ENCODE data around the gene HYI. TPM values are rescaled to one million over a fixed set of nuclear protein-coding genes. Genes with fewer than 3 reads are reported as not detected.

The HYI gene
- total and polyA plus RNA-seq, 4 donors = 26.9 to 34.9 (median 29.8) TPM

DNA sequence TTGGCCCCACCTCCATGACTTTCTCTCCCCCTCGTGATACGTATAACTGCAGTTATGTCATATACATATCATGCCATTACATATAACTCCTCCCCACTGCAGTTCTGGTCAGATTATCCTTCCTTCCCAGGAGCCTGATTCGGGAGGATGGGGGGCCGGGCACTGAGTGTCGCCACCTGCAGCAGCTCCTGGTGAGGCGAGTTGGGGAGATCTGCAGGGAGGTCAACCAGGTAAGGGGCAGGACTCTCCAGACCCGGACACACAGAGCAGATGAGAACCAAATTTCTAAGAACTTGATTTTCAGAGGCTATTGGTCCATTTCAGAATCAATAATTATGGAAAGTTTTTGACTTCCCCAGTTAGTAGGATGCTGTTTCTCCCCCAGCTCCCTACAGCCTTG lies 19.5 kb downstream of the HYI start:
- H3K27me3 ChIP-seq (ENCODE audit: control insufficient read depth in 4 of 4, insufficient read depth in 4 of 4, low read length in 3 of 4) = no peaks in the 10 kb centered on the region
- H3K9me3 ChIP-seq (ENCODE audit: control insufficient read depth in 4 of 4, low read length in 3 of 4) = no peaks in the 10 kb centered on the region
- H3K36me3 ChIP-seq (ENCODE audit: control insufficient read depth in 4 of 4, insufficient read depth in 3 of 4, low read depth in 1 of 4, low read length in 3 of 4) = peaks cover 6 to 73% (median 46%) of the 10 kb centered on the region in 4 donors
- H3K9ac ChIP-seq (ENCODE audit: low read depth in 1 of 2, low read length in 2 of 2) = no peak overlapping the region
- H3K4me3 ChIP-seq (ENCODE audit: low read depth in 1 of 3, low read length in 3 of 3) = no peak overlapping the region
- no peak overlapping the region for H3K27ac ChIP-seq (ENCODE audit: low read depth in 1 of 2, low read length in 2 of 2)
- peaks cover 0 to 6% (median 0%) of the 10 kb centered on the region in 4 donors for H3K4me1 ChIP-seq (ENCODE audit: control insufficient read depth in 4 of 4, insufficient read depth in 4 of 4, low read length in 3 of 4)
- 97% methylated on average over 7 of the region's 7 CpGs for WGBS
- no peak for DNase-seq (ENCODE audit: low spot score)
- TF ChIP-seq JUND (IDR thresholded peaks at IDR 0.05) = no peak
- TF ChIP-seq GABPA (IDR thresholded peaks at IDR 0.05 in 1 of 2, conservative IDR thresholded peaks at IDR 0.05 in 1 of 2) = no peak
- no peak for TF ChIP-seq HNF4G (IDR thresholded peaks at IDR 0.05)
- TF ChIP-seq FOXA2 (IDR thresholded peaks at IDR 0.05) = no peak
- no peak for TF ChIP-seq ZBTB33 (IDR thresholded peaks at IDR 0.05)
- TF ChIP-seq, protein P1, sequence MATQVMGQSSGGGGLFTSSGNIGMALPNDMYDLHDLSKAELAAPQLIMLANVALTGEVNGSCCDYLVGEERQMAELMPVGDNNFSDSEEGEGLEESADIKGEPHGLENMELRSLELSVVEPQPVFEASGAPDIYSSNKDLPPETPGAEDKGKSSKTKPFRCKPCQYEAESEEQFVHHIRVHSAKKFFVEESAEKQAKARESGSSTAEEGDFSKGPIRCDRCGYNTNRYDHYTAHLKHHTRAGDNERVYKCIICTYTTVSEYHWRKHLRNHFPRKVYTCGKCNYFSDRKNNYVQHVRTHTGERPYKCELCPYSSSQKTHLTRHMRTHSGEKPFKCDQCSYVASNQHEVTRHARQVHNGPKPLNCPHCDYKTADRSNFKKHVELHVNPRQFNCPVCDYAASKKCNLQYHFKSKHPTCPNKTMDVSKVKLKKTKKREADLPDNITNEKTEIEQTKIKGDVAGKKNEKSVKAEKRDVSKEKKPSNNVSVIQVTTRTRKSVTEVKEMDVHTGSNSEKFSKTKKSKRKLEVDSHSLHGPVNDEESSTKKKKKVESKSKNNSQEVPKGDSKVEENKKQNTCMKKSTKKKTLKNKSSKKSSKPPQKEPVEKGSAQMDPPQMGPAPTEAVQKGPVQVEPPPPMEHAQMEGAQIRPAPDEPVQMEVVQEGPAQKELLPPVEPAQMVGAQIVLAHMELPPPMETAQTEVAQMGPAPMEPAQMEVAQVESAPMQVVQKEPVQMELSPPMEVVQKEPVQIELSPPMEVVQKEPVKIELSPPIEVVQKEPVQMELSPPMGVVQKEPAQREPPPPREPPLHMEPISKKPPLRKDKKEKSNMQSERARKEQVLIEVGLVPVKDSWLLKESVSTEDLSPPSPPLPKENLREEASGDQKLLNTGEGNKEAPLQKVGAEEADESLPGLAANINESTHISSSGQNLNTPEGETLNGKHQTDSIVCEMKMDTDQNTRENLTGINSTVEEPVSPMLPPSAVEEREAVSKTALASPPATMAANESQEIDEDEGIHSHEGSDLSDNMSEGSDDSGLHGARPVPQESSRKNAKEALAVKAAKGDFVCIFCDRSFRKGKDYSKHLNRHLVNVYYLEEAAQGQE (IDR thresholded peaks at IDR 0.05) = no peak
- TF ChIP-seq, protein P2, sequence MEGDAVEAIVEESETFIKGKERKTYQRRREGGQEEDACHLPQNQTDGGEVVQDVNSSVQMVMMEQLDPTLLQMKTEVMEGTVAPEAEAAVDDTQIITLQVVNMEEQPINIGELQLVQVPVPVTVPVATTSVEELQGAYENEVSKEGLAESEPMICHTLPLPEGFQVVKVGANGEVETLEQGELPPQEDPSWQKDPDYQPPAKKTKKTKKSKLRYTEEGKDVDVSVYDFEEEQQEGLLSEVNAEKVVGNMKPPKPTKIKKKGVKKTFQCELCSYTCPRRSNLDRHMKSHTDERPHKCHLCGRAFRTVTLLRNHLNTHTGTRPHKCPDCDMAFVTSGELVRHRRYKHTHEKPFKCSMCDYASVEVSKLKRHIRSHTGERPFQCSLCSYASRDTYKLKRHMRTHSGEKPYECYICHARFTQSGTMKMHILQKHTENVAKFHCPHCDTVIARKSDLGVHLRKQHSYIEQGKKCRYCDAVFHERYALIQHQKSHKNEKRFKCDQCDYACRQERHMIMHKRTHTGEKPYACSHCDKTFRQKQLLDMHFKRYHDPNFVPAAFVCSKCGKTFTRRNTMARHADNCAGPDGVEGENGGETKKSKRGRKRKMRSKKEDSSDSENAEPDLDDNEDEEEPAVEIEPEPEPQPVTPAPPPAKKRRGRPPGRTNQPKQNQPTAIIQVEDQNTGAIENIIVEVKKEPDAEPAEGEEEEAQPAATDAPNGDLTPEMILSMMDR (IDR thresholded peaks at IDR 0.05; ENCODE audit: low read depth, low read length, missing input control) = no peak

DNA sequence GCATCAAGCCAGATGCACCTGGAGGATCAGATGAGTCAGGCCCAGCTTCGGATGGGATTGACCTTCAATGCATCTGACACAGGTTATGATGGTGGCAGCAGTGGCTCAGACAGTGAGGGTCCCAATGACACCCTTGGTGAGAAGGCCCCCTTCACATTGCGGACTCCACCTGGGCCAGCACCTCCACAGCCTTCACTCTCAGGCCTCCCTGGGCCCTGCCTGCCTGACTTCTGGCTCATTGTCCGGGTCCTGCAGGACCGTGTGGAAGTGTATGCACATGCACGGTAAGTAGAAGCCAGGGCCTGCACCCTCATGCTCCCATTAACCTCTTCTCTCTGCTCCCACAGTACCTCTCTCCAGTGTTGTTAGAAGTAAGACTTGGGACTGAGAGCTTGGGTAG lies 20.8 kb downstream of the HYI start:
- H3K9ac ChIP-seq (ENCODE audit: low read depth in 1 of 2, low read length in 2 of 2) = no peak overlapping the region
- H3K4me3 ChIP-seq (ENCODE audit: low read depth in 1 of 3, low read length in 3 of 3) = no peak overlapping the region
- no peak for TF ChIP-seq HNF4G (IDR thresholded peaks at IDR 0.05)
- no peak for TF ChIP-seq RAD21 (IDR thresholded peaks at IDR 0.05)
- no peak for TF ChIP-seq TAF1 (conservative IDR thresholded peaks at IDR 0.05)
- WGBS = 96% methylated on average over 5 of the region's 5 CpGs
- H3K9me3 ChIP-seq (ENCODE audit: control insufficient read depth in 4 of 4, low read length in 3 of 4) = no peaks in the 10 kb centered on the region
- no peak overlapping the region for H3K27ac ChIP-seq (ENCODE audit: low read depth in 1 of 2, low read length in 2 of 2)
- DNase-seq (ENCODE audit: low spot score) = no peak
- no peaks in the 10 kb centered on the region for H3K27me3 ChIP-seq (ENCODE audit: control insufficient read depth in 4 of 4, insufficient read depth in 4 of 4, low read length in 3 of 4)
- H3K4me1 ChIP-seq (ENCODE audit: control insufficient read depth in 4 of 4, insufficient read depth in 4 of 4, low read length in 3 of 4) = peaks cover 0 to 6% (median 0%) of the 10 kb centered on the region in 4 donors
- peaks cover 11 to 75% (median 52%) of the 10 kb centered on the region in 4 donors for H3K36me3 ChIP-seq (ENCODE audit: control insufficient read depth in 4 of 4, insufficient read depth in 3 of 4, low read depth in 1 of 4, low read length in 3 of 4)

All from liver (tissue), 9 donors.